Spinal cord (tissue), 9 donors: ENCODE data around the gene C9orf40. TPM values are rescaled to one million over a fixed set of nuclear protein-coding genes. Genes with fewer than 3 reads are reported as not detected.

Experiments used
- DNase-seq, 6 donors: peaks; one replicate each; pipeline versions ENCODE4 v3.0.0 to v3.0.0-alpha.2; 2013 to 2015; ENCODE audit warnings: low spot score in 6 of 6, low read depth in 4 of 6
- H3K27ac ChIP-seq: one replicate; pipeline ENCODE4 v1.5.1; 2013; ENCODE audit warnings: low read depth, low read length, control low read depth
- H3K27me3 ChIP-seq: one replicate; pipeline ENCODE4 v1.6.1; 2013; ENCODE audit warnings: low read length; ENCODE audit not compliant: control insufficient read depth, insufficient read depth
- H3K36me3 ChIP-seq: one replicate; pipeline ENCODE4 v1.6.1; 2013; ENCODE audit warnings: low read length; ENCODE audit not compliant: control insufficient read depth, insufficient read depth
- H3K4me1 ChIP-seq: one replicate; pipeline ENCODE4 v1.6.1; 2013; ENCODE audit warnings: low read length; ENCODE audit not compliant: control insufficient read depth, insufficient read depth
- H3K4me3 ChIP-seq: one replicate; pipeline ENCODE4 v1.5.1; 2013; ENCODE audit warnings: low read depth, low read length, control low read depth
- H3K9me3 ChIP-seq: one replicate; pipeline ENCODE4 v1.6.1; 2013; ENCODE audit warnings: low read length; ENCODE audit not compliant: control insufficient read depth, insufficient read depth
- polyA plus RNA-seq, 2 donors: library from polyadenylated mRNA; unstranded; fragments of 120-200 nt; gene quantifications; one replicate each; pipeline ENCODE4 v1.2.1, GENCODE V29; 2013; ENCODE audit not compliant: insufficient read length in 2 of 2
- total RNA-seq, 2 donors: library from RNA; depleted of rRNA in 1 of 2; stranded (reverse); fragments of 120-200 nt in 1 of 2; fragments of >200 nt in 1 of 2; gene quantifications; one replicate each; pipeline versions ENCODE4 v1.2.3 to v1.2.4, GENCODE V29; 2013 to 2014

Gene C9orf40
- total and polyA plus RNA-seq, 4 donors, result 4.6 to 19.4 (median 11.6) TPM

DNA sequence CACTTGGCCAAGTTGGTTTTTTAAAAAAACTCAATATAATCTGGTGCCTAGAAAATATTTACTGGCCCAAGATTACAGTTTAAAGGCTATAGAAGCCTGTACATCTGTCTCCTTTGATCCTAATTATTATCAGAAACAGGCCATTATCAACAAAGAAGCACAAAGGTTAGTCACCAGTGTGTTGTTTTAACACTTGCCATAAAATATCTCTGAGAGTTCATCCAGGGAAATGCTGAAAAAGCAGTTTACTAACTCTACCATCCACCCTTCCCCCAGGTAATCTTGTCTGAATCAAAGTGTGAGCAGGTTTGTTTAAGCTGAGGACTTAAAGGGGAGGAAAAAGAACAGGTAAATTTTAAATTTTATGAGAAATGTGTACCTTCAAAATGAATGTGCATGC is 51.7 kb downstream of the C9orf40 start:
- Histone ChIP-seq H3K9me3 (no peaks in the 10 kb centered on the region), H3K4me3 (no peak overlapping the region), H3K4me1 (no peaks in the 10 kb centered on the region), H3K27me3 (no peaks in the 10 kb centered on the region), H3K27ac (no peak overlapping the region), H3K36me3 (no peaks in the 10 kb centered on the region)
- DNase-seq, result no peak

Other genes starting within 250 kb of the C9orf40 start
- gene TRPM6, start 65.0 kb downstream of the C9orf40 start, total RNA-seq, result 1 to 10 TPM; 1.9 to 2.2 TPM
- 1 to 10 TPM in 1 of 2 donors, under 1 TPM in 1; 0.76 to 1.0 TPM for gene TRPM6, start 65.0 kb downstream of the C9orf40 start, polyA plus RNA-seq
- gene CARNMT1, start 75.4 kb upstream of the C9orf40 start, total RNA-seq, result 10 to 100 TPM; 17.0 to 26.4 TPM
- 10 to 100 TPM in 1 of 2 donors, 1 to 10 TPM in 1; 9.1 to 11.3 TPM for gene CARNMT1, start 75.4 kb upstream of the C9orf40 start, polyA plus RNA-seq
- 10 to 100 TPM; 13.8 to 26.2 TPM for gene NMRK1, start 135.2 kb upstream of the C9orf40 start, total RNA-seq
- gene NMRK1, start 135.2 kb upstream of the C9orf40 start, polyA plus RNA-seq, result 10 to 100 TPM; 13.8 to 15.2 TPM
- gene OSTF1, start 135.6 kb upstream of the C9orf40 start, total RNA-seq, result 10 to 100 TPM; 33.8 to 36.3 TPM
- 10 to 100 TPM; 27.5 to 28.3 TPM for gene OSTF1, start 135.6 kb upstream of the C9orf40 start, polyA plus RNA-seq